ENCODE results near the gene RPS3.

Gene RPS3

DNA sequence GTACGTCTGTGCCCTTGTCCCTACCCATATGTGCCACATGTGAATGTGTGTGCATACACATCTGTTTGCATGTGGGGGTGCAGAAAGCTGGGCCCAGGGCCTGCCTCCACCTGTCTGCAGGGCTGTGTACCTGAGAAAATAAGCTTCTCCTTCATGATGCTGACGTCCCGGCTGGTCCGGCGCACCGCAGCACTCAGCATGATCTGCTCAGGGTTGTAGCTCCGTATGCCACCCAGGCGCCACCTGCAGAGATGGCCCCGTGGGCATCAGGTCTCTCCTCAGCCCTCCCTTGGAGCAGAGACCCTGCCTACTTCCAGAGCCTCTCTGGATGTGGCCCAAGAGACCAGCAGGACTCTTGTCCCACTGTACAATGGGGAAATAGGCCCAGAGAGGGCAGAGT, 37.5 kb downstream of the RPS3 start:
- DNase-seq: no peak

DNA sequence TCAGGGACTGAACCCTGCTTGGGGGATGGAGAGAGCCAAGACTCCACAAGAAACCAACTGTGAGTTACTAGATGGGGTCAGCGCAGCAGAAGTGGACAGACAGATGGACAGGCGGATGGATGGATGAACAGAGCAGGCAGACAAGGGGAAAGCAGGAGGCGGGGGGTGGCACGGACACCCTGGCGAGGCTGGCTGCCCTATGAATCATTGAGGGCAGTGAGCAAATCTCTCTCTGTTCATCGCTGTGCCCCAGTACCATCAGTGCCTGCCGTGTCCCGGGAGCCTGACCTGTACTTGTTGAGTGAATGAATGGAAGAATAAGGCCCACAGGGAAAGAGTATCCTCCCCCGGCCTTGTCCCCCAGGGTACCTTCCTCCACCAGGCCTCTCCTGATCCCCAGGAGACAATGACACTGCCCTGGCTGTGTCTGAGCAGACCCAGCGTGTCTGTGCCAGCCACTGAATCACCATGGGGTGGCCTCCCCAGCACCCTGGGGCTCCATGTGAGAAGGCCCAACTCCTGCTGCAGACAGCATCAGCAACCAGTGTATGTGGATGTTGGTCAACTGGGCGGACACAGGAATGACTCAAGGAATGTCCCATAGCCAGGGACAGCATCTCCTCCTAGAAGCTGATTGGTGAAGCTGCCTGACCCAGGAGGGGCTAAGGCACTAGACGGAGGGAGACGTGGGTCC, 38.8 kb downstream of the RPS3 start:
- DNase-seq: no peak

DNA sequence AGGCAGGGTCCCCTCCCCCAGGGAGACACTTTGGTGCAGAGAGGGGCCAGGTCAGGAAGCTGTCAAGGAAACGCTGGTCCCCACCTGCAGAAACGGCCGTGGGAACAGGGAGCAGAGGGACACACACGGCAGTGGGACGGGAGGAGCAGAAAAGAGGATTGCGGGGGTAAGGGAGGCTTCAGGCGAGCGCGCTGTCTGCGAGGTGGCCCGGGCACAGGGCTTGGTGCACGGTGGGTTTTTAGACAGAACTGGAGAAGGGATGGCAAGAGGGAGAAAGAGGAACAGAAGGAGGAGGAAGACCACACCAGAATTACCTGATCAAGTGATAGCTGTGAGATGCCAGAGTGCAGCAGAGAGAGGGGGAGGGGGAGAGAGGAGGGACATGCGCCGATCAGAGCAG, 39.7 kb downstream of the RPS3 start:
- no peak for DNase-seq

DNA sequence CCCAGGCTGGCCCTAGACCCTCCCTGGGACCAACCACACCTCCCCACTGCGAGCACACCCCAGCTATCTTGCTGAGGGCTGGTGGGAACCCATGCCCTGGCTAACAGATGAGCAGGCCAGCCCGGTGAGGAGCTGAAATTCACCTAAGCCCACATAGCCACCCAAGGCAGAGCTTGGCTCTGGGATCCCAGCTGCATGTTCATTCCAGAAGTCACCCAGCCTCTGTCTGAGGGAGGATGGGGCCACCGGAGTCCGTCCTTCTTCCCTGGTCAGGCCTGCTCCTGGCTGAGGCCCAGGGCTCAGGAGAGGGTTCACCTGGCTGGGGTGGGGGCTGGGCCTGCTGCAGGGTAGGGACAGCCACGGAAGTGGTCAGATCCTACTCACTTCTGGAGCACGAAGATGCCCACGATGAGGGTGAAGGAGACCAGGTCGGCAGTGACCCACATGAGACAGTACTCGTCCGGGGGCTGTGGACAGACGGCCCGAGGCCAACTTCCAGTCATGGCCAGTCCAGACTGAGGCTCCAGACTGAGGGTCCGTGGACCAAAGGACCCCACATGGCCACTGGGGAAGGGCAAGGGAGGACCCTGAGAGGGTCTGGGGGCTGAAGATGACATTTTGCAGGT, 40.3 kb downstream of the RPS3 start:
- no peak for DNase-seq

DNA sequence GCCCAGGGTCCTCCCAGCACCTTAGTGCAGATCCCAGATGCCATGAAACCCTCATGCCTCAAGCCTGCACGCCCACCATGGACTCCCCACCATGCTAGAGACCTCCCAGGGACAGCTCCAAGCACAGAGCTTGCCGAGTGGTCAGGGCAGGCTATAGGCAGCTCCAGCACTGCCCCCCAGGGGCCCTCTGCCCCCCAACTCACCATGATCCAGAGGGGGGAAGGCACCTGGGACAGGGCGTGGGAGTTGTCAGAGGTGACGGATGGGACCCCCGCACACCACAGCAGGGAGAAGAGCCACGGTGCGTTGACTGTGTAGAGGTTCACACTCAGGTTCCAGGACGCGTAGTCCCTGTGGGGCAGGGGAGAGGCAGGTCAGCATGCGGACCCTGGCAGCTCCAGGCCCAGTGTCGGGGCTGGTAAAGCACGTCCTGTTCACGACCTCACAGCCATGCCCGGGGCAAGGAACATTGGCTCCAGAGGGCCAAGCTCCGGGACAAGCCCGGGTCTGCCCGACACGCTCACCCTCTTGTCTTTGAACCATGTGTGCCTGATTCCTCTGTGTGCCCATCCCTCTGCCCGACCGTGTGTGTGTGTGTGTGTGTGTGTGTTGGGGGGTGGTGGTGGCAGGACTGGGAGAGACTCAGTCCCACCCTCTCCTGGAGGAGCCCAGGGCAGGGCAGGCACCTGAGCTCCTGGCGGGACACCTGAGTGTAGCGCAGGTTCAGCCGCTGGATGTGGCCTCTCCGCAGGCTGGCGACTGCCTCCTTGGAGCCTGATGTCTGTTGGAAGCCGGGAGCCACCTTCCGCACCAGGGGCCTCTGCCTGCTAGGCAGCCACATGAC, 41.9 kb downstream of the RPS3 start:
- DNase-seq: no peak

DNA sequence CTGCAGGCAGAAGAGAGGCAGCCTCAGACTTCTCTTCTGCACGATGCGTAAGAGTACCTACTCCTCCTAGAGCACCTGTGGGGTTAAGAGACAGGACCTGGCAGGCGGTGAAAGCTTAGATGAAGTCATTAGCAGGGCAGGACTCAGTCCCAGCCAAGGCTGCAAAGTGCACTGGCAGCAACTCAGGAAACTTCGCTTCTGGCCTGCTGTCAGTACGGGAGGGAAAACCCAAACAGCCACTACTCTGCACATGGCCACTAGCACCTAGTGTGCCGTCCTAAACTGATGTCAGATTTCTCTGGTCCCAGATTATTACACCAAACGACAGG, 42.5 kb downstream of the RPS3 start:
- no peak for DNase-seq

DNA sequence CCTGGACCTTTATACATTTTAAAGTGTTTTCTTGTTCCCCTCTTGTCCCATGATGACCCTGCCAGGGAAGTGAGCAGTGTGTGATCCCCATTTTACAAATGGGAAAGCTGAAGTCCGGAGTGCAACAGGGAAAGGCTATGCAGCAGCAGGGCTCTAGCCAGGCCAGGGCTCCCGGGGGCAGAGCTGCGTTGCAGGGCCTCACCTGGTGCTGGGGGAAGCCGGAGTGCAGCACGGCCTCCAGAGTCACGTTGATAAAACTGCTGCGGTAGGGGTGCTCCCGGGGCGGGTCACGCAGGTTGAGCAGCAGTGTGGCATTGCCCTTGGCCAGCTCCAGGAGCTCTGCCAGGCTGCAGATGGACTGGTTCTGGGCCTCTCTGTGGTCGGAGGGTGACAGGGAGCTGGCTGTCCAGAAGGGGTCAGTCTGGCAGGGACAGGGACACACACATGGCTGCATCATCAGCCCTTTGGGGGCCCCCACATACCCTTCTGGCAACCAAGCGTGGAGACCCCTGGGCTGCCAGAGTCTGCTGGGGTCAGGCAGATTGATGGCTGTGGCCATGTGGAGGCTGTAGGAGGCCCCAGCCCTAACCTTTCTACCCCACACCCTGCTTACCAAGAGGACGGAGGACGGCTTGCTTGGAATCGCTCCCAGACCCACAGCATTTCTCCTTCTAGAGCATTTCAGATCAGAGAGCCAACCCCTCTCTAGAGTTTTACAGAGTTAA, 43.0 kb downstream of the RPS3 start:
- no peak for DNase-seq

DNA sequence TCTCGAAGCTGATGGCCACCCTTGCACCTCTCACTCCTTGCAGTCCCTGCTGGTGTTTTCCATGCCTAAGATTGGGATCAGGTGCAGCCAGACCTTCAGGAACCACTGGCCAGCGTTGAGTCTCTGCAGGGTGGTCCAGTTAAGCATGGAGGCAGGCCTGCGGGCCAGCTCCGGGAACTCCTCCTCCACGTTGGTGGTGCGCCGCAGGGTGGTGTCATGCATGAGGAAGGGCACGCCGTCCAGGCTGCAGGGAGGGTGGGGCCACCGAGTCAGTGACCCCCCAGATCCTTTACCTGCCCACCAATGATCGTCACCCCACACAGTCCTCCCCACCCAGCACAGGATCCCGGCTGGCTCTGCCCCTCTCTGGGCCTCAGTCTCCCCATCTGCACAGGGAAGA, 43.7 kb downstream of the RPS3 start:
- no peak for DNase-seq

DNA sequence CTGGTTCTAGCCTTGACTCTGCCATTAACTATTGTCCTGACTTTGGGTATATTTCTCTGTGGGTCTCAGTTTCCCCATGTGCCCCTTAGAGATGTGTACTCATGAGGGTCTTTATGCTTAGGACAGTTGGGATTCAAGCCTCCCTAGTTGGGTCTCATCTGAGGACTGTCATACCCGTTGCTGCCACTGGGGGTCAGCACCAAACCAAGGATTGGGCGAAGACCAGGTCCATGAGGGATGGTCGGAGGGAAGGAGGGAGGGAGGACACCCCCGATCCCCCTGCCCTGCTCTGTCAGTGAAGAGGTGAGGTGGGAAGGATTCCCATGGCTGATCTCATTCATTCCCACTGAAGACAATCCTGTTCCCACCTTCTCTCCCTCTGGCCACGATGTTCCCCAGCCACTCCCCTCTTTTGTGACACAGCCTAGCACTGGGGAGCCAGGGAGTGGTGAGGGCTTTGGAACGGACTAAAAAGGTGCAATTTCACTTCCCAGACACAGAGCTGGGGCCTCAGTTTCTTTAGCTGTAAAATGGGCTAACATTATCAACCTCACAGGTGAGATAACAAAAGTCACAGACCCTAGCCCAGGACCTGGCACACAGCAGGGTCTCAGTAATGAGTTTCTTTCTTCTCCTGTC, 46.1 kb downstream of the RPS3 start:
- DNase-seq: peak; percentile 73

DNA sequence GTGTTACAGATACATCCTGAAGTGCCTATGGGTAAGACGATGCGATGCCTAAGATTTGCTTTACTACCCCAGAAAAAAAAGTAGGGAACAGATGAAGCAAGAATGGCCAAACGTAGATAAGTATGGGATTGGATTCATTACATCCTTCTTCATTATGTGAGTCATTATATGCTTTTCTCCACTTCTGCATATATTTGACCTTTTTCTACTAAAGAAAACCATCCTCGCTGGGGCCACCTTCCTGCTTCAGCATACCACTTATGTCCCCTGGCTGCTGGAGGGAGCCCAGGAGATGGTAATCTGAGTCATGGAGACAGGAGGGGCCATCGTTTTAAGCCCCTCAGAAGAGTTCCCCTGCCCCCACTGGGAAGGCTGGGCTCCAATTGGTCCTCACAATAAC, 48.1 kb downstream of the RPS3 start:
- DNase-seq: no peak

DNA sequence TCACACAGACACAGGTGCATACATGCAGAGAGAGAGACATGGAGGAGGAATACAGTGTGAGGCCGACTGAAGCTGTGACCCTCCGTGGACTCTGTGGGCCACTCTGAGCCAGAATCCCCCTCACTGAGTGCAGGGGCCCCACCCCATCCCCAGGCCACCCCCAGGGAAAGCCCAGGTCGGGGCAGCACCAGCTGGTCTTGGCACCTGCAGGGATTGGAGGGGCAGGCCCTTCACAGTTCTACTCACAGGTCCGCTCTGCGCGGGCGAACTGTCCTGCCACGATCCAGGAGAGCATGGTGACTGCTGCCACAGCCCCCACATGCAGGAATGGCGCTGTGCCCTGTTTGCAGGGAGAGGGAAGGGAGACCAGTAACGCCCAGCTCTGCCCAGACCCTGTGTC, 50.0 kb downstream of the RPS3 start:
- no peak for DNase-seq

DNA sequence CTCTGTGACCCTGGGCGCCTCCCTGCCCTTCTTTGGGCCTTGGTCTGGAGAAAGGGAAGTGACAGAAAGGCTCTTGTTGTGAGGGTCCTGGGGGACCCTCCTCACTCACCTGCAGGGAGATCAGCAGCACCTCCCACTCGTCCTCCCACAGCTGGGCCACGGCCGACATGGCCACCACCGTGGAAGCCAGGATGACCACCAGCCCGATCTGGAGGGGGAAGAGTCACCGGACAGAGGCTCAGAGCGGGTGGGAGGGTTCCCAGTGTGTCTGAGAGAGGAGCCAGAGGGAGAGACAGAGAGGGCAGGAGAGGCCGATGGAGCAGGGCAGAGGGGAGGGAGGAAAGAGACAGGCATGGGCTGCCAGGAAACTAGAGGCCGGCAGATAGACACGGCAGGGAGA, 50.5 kb downstream of the RPS3 start:
- DNase-seq: no peak

DNA sequence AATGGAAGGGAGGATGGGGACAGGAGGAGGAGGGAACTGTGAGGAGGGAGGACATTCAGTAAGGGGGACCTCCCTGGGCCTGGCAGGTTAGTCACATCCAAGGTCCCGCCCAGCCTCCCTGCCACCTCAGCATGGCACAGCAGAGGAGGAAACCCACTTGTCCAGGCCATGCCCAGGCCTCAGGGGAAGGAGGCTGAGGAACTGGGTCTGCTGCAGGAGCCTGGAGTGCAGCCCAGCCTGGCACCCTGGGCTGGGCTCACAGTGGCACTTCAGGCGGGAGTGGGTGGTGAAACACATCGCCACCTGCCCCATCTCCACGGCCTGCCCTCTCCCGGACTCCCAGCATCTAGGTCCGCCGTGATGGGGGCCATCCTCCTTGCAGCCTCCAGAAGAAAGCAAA, 50.9 kb downstream of the RPS3 start:
- no peak for DNase-seq

DNA sequence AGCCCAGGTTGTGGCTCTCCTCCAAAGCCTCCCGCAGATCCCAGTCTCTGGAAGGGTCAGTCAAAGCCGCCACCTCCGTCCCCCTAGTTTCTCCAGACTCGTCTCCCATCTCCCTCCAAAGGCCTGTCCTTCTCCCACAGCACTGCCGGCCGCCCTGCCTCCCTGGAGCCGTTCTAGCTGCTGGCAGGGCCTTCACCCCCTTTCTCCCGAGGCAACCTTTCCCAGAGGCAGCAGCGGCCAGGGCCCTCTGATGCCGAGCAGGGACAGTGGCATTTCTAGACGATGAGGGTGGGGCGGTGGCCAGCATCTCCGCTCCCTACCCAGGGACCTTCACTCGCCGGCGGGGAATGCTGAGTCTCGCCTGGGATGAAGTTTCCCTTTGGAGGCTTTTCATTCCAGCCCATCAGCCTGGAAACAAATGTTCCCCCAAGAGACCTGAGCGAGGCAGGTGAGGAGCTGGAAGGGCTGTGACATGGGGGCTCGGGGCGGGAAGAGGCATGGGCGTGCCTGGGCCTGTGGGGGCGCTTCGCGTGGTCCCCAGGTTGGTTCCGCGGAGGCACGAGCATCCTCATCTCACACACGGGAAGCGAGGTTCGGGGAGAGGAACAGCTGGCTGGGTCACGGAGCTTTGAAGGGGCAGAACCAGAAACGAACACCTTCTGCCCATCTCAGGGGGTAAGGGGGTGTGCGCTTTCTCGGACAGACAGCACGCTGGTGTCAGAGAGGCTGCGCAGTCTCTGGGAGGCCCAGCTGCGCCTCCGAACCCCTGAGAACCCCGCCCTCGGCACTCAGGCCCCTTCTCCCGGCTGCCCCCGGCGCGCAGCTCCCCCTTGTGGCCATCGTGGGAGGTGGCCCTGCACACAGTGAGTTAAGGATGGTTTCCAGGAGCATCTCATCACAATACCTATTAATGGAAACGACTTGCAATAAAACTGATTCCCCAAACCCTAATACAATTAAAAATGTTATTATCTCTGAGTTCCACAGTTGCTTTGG, 51.8 kb downstream of the RPS3 start:
- peak; percentile 32 for DNase-seq

DNA sequence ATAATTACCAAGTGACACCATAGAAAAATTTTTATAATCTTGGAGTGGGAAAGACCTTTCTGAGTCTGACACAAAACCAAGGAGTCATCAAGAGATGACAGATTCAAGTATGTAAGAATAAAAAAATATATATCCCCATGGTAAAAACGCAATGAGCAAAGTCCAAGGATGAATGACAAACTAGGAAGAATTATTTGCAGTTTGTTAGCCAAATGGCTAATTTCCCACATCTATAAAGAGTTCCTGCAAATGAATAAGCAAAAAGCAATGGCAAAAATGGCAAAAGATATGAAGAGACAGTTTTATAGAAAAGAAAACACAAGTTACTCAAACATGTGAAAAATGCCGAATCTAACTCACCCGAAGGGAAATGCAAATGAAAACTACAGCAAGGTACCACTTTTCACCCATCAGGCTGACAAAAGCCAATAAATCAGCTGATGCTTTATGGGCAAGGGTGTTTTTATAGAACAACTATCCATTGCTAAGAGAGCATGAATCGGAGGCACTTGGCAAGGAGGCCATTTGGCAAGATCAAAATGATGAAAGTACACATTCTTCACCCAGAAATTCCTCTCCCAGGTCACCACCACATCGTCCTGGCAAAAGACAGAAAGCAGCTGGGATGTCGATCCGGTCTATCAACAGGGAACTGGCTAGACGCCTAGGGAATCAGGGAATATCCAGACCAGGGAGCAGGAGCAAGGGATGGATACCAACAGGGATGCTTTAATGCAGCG, 54.8 kb downstream of the RPS3 start:
- DNase-seq: no peak

DNA sequence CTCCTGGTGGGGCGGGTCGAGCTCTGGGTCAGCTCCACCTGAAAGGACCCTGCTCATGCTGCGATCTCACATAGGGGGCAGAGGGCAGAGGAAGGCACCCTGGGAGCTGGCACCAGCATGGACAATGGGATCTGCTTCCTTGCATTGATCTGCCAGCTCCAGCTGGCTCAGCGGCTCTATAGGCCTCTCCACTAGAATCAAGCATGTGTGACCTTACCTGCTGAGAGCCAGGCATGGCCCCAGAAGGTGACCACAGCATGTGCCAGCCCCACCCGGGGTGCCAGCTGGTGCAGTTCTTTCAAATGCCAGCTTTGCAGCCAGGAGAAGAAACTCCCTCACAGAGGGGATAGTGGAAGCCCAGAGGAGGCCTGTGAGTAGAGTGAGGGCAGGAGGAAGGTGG, 55.7 kb downstream of the RPS3 start:
- no peak for DNase-seq
